Astrocyte (in vitro differentiated cells and primary cell): Measurements from ENCODE around the gene MICAL3.

Source experiments
- EZH2 ChIP-seq: IDR thresholded peaks from 2 replicates; pipeline ENCODE4 v1.6.1; 2012; ENCODE audit warnings: mild to moderate bottlenecking, low read length, inconsistent platforms; ENCODE audit not compliant: insufficient read depth
- TF ChIP-seq, protein P1 (sequence below): IDR thresholded peaks from 2 replicates; pipeline ENCODE4 v1.5.1; 2011; ENCODE audit warnings: low read depth, mild to moderate bottlenecking, inconsistent platforms, low read length, moderate library complexity; ENCODE audit not compliant: insufficient read depth

DNA sequence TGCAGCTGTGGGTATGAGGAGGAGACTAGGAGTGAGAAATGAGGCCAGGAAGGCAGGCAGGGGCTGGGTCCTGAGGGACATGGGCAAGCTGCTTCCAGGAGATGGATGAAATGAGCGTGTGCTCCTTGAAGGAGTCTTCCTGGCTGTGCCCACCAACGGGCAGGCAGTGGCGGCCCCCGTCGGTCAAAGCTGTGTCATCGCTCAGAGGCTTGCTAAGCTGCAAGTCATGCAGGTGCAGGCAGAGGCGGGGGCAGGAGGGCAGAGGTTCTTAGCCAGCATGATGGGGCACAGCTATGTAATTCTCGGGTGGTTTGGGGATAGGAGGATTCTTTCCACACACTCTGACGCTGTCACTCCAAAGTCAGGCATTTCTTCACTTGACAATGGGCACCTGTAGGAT lies 40.9 kb upstream of the MICAL3 start:
- TF ChIP-seq, protein P1, sequence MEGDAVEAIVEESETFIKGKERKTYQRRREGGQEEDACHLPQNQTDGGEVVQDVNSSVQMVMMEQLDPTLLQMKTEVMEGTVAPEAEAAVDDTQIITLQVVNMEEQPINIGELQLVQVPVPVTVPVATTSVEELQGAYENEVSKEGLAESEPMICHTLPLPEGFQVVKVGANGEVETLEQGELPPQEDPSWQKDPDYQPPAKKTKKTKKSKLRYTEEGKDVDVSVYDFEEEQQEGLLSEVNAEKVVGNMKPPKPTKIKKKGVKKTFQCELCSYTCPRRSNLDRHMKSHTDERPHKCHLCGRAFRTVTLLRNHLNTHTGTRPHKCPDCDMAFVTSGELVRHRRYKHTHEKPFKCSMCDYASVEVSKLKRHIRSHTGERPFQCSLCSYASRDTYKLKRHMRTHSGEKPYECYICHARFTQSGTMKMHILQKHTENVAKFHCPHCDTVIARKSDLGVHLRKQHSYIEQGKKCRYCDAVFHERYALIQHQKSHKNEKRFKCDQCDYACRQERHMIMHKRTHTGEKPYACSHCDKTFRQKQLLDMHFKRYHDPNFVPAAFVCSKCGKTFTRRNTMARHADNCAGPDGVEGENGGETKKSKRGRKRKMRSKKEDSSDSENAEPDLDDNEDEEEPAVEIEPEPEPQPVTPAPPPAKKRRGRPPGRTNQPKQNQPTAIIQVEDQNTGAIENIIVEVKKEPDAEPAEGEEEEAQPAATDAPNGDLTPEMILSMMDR = no peak
- no peak for TF ChIP-seq EZH2
